ENCODE measurements around the gene TMEM238.

The TMEM238 gene

GRCh38 chr19:55390461-55390880 lies 6.4 kb upstream of the TMEM238 start:
- H3K4me3 ChIP-seq (ENCODE audit: low read depth, low read length) = no peak overlapping the region
- no peak for DNase-seq (ENCODE audit: low read depth)
- TF ChIP-seq, protein P1, sequence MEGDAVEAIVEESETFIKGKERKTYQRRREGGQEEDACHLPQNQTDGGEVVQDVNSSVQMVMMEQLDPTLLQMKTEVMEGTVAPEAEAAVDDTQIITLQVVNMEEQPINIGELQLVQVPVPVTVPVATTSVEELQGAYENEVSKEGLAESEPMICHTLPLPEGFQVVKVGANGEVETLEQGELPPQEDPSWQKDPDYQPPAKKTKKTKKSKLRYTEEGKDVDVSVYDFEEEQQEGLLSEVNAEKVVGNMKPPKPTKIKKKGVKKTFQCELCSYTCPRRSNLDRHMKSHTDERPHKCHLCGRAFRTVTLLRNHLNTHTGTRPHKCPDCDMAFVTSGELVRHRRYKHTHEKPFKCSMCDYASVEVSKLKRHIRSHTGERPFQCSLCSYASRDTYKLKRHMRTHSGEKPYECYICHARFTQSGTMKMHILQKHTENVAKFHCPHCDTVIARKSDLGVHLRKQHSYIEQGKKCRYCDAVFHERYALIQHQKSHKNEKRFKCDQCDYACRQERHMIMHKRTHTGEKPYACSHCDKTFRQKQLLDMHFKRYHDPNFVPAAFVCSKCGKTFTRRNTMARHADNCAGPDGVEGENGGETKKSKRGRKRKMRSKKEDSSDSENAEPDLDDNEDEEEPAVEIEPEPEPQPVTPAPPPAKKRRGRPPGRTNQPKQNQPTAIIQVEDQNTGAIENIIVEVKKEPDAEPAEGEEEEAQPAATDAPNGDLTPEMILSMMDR (IDR thresholded peaks at IDR 0.05; ENCODE audit: insufficient read depth, low read depth, low read length, missing control alignments) = no peak

DNA sequence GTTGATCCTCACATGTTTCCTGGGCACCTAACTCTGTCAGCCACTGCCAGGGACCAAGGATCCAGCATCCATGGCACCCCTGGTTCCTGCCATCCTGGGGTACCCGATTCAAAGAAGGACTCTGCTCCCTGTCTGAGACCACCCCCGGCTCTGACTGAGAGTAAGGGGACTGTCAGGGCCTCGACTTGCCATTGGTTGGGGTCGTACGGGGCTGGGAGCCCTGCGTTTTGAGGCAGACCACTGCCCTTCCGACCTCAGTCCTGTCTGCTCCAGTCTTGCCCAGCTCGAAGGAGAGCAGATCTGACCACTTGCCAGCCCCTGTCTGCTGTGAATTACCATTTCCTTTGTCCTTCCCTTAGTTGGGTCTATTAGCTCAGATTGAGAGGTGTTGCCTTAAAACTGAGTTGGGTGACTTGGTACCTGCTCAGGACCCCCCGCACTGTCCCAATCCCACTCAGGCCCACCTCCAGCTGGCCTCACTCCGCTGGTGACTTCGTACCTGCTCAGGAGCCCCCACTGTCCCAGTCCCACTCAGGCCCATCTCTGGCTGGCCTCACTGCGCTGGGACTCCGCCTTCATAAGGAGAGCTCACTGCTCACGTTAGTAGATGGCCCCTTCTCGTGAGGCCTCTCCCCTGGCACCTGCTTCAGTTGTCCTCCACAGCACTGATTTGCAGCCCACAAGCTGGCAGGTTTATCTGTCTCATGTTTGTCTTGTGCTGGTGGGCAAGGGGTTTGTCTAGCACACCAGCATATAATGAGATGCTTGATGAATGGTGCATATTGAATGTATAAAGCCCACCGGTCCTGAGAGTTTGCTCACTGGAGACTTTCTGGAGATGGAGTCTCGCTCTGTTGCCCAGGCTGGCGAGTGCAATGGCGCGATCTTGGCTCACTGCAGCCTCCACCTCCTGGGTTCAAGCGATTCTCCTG lies 5.6 kb upstream of the TMEM238 start:
- no peak for DNase-seq (ENCODE audit: low read depth)
- no peak overlapping the region for H3K4me3 ChIP-seq (ENCODE audit: low read depth, low read length)
- TF ChIP-seq, protein P1 (IDR thresholded peaks at IDR 0.05; ENCODE audit: insufficient read depth, low read depth, low read length, missing control alignments) = no peak

- H3K4me3 ChIP-seq (ENCODE audit: low read depth, low read length) = peak overlapping the region; percentile 95
- no peak for DNase-seq (ENCODE audit: low read depth)
- TF ChIP-seq, protein P1 (IDR thresholded peaks at IDR 0.05; ENCODE audit: insufficient read depth, low read depth, low read length, missing control alignments) = no peak
These were observed 3.8 kb upstream of the TMEM238 start for GRCh38 chr19:55387736-55388497.

GRCh38 chr19:55386493-55386971 lies 2.4 kb upstream of the TMEM238 start:
- TF ChIP-seq, protein P1 (IDR thresholded peaks at IDR 0.05; ENCODE audit: insufficient read depth, low read depth, low read length, missing control alignments) = no peak
- DNase-seq (ENCODE audit: low read depth) = no peak
- peak overlapping the region; percentile 95 for H3K4me3 ChIP-seq (ENCODE audit: low read depth, low read length)

DNA sequence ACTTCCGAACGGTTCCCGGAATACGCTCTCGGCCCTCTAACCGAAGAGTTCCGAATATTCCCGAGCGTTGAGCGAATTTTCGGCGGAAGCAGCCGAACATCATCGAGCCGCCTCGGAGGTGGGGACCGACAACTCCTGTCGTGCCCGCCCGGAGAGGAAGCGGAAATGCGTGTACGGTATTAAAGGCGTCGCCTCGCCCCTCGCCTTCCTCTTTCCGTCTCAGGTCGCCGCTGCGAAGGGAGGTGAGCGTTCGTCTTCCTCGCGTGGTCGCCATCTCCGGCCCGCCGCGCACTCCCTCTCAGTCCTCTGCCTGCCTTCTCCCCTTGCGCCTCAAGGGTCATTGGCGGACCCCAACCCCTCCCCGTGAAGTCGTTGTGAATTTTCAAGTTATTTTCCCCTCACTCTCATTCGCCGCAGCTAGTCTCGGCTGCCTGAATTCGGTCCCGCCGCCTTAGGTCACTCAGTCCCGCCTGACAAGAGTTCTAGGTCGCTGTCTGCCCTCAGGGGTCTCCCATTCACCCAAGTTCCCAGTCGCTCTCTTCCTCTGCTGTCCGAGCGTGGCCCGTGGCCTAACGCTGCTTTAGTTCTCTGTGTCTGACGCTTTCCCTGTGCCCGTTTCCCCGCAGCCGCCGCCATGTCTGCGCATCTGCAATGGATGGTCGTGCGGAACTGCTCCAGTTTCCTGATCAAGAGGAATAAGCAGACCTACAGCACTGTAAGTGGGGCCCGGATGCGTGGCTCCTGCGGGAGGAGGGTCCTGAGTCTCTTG lies 1.8 kb upstream of the TMEM238 start, which contains the start of gene RPL28:
Gene RPL28, plus strand, starts transcription at position 209 of the 769 bp plus-strand sequence. Its CDS starts 426 bp downstream, at position 635.
- TF ChIP-seq, protein P1 (IDR thresholded peaks at IDR 0.05; ENCODE audit: insufficient read depth, low read depth, low read length, missing control alignments) = no peak
- H3K4me3 ChIP-seq (ENCODE audit: low read depth, low read length) = peak within 1 kb of the TSS; percentile 95
- peak; percentile 99 for DNase-seq (ENCODE audit: low read depth)

Data from GM12865 (cell line).